Keratinocyte (primary cell): ENCODE measurements around the gene ATXN2. TPM values are rescaled to one million over a fixed set of nuclear protein-coding genes. Genes with fewer than 3 reads are reported as not detected.

Experiments used
- DNase-seq: peaks from one replicate; pipeline ENCODE4 v3.0.0-alpha.2; 2011; ENCODE audit warnings: low read depth, missing footprints, low spot score
- FAIRE-seq: peaks from 2 replicates; lab custom pipeline; 2011; peaks lifted over from hg19 to GRCh38; lab: Jason Lieb, UNC
- H2AFZ ChIP-seq: 2 replicates; pipeline ENCODE4 v1.6.0; 2012; ENCODE audit warnings: low read length, control low read depth, inconsistent platforms; ENCODE audit not compliant: control insufficient read depth
- H3K27ac ChIP-seq: 2 replicates; pipeline ENCODE4 v1.5.1; 2011; ENCODE audit warnings: low read length; ENCODE audit not compliant: control insufficient read depth, insufficient read depth
- H3K27me3 ChIP-seq: 3 replicates; pipeline ENCODE4 v1.6.0; 2011; ENCODE audit warnings: low read length; ENCODE audit not compliant: control insufficient read depth, insufficient read depth; ENCODE audit errors: extremely low read depth
- H3K36me3 ChIP-seq, 2 experiments: 2 replicates in 1 of 2; 3 replicates in 1 of 2; pipeline ENCODE4 v1.5.1; 2011; ENCODE audit warnings: low read length in 2 of 2, mild to moderate bottlenecking in 1 of 2; ENCODE audit not compliant: control insufficient read depth in 2 of 2, insufficient read depth in 2 of 2; ENCODE audit errors: extremely low read depth in 1 of 2
- H3K4me1 ChIP-seq: 3 replicates; pipeline ENCODE4 v1.5.1; 2011; ENCODE audit warnings: low read length; ENCODE audit not compliant: control insufficient read depth, insufficient read depth; ENCODE audit errors: extremely low read depth
- H3K4me2 ChIP-seq: 3 replicates; pipeline ENCODE4 v1.6.0; 2011; ENCODE audit warnings: low read depth, low read length; ENCODE audit not compliant: control insufficient read depth, insufficient read depth; ENCODE audit errors: extremely low read depth
- H3K4me3 ChIP-seq, 3 experiments: fragments of 200-600 bp in 1 of 3; sonication (generic) in 1 of 3; 2 replicates in 2 of 3; 3 replicates in 1 of 3; pipeline ENCODE4 v1.5.1; 2011 to 2016; ENCODE audit warnings: low read length in 3 of 3, mild to moderate bottlenecking in 3 of 3, control low read depth in 2 of 3, inconsistent platforms in 1 of 3, low read depth in 1 of 3, mixed read lengths in 1 of 3, mixed run types in 1 of 3, moderate library complexity in 1 of 3; ENCODE audit not compliant: control insufficient read depth in 2 of 3, insufficient read depth in 2 of 3; ENCODE audit errors: extremely low read depth in 1 of 3
- H3K79me2 ChIP-seq: 2 replicates; pipeline ENCODE4 v1.6.0; 2012; ENCODE audit warnings: low read length; ENCODE audit not compliant: control insufficient read depth, insufficient read depth
- H3K9ac ChIP-seq: 3 replicates; pipeline ENCODE4 v1.6.0; 2011; ENCODE audit warnings: low read length; ENCODE audit not compliant: control insufficient read depth, insufficient read depth; ENCODE audit errors: extremely low read depth
- H3K9me1 ChIP-seq: 3 replicates; pipeline ENCODE4 v1.6.0; 2011; ENCODE audit warnings: low read length; ENCODE audit not compliant: control insufficient read depth, insufficient read depth; ENCODE audit errors: extremely low read depth
- H3K9me3 ChIP-seq: 2 replicates; pipeline ENCODE4 v1.5.1; 2012; ENCODE audit warnings: low read depth, low read length; ENCODE audit not compliant: control insufficient read depth
- H4K20me1 ChIP-seq: 3 replicates; pipeline ENCODE4 v1.6.0; 2011; ENCODE audit warnings: low read length; ENCODE audit not compliant: control insufficient read depth, insufficient read depth; ENCODE audit errors: extremely low read depth
- CTCF ChIP-seq, 3 experiments: IDR thresholded peaks in 1 of 3; conservative IDR thresholded peaks in 1 of 3; optimal IDR thresholded peaks in 1 of 3; 2 replicates in 2 of 3; 3 replicates in 1 of 3; pipeline versions ENCODE3 to v1.5.1; 2011; ENCODE audit warnings: low read length in 3 of 3, mild to moderate bottlenecking in 3 of 3, moderate library complexity in 2 of 3, control low read depth in 1 of 3, inconsistent platforms in 1 of 3; ENCODE audit not compliant: insufficient read depth in 2 of 3; ENCODE audit errors: extremely low read depth in 1 of 3
- EZH2 ChIP-seq: IDR thresholded peaks from one replicate; pipeline ENCODE4 v1.6.1; 2012; ENCODE audit warnings: inconsistent platforms, mild to moderate bottlenecking, low read length, moderate library complexity
- dilution Hi-C: fragments of 300-500 bp; cut with MboI; formaldehyde crosslinking; loops from one replicate; pipeline ENCODE4 v1.7.0; 2020; ENCODE audit warnings: low sequenced_read_pairs; ENCODE audit not compliant: extremely low pct_ligation_motif_present
- polyA plus RNA-seq, 5 experiments: library from polyadenylated mRNA; depleted of rRNA in 3 of 5; stranded (reverse) in 3 of 5; stranded (forward) in 1 of 5; unstranded in 1 of 5; fragments of >200 nt; gene quantifications; 1 replicate in 1 of 5; 2 replicates in 3 of 5; 3 replicates in 1 of 5; pipeline versions ENCODE4 v1.2.1 to v1.2.3, GENCODE V29; 2011 to 2012; ENCODE audit warnings: missing spikeins in 2 of 5, low read depth in 1 of 5, low replicate concordance in 1 of 5

The ATXN2 gene
- polyA plus RNA-seq, 1 donor (not counting 4 experiments of a cell fraction or from before 2014, with no cell fraction given) = 19.6 TPM

- no peak for FAIRE-seq
- no peaks in the 10 kb centered on the region for H3K27me3 ChIP-seq
- no peaks in the 10 kb centered on the region for H3K4me1 ChIP-seq
- H3K4me2 ChIP-seq = no peak overlapping the region
- no peak overlapping the region for H3K27ac ChIP-seq
- H3K9me1 ChIP-seq = no peaks in the 10 kb centered on the region
- H3K36me3 ChIP-seq = peaks cover 16 to 18% of the 10 kb centered on the region in 2 experiments
- no peaks in the 10 kb centered on the region for H3K79me2 ChIP-seq
- H3K9me3 ChIP-seq = no peaks in the 10 kb centered on the region
- no peak overlapping the region for H3K4me3 ChIP-seq
- H2AFZ ChIP-seq = no peak overlapping the region
- H4K20me1 ChIP-seq = no peaks in the 10 kb centered on the region
- TF ChIP-seq CTCF (optimal IDR thresholded peaks at IDR 0.05 in 1 of 3, IDR thresholded peaks at IDR 0.05 in 1 of 3, conservative IDR thresholded peaks at IDR 0.05 in 1 of 3; ENCODE audit: extremely low read depth in 1 of 3, insufficient read depth in 2 of 3, low read length in 3 of 3) = no peak
- TF ChIP-seq EZH2 = no peak
- H3K9ac ChIP-seq = no peak overlapping the region
- DNase-seq = no peak
- dilution Hi-C loops = no loop called here
Measured at GRCh38 chr12:111482462-111482861, 116.7 kb downstream of the ATXN2 start.

GRCh38 chr12:111471236-111471635 lies 127.9 kb downstream of the ATXN2 start:
- no peak overlapping the region for H3K27ac ChIP-seq
- dilution Hi-C loops = no loop called here
- no peak for FAIRE-seq

More at GRCh38 chr12:111471236-111471635, 127.9 kb downstream of the ATXN2 start:
- Histone ChIP-seq H3K27me3 (no peaks in the 10 kb centered on the region), H3K9me3 (no peaks in the 10 kb centered on the region), H3K4me2 (no peak overlapping the region), H3K79me2 (no peaks in the 10 kb centered on the region), H3K9ac (no peak overlapping the region), H2AFZ (no peak overlapping the region), H4K20me1 (no peaks in the 10 kb centered on the region), H3K4me1 (no peaks in the 10 kb centered on the region), H3K9me1 (no peaks in the 10 kb centered on the region), H3K4me3 (no peak overlapping the region), H3K36me3 (peaks cover 5 to 15% of the 10 kb centered on the region in 2 experiments)
- no peak for DNase-seq
- TF ChIP-seq CTCF (optimal IDR thresholded peaks at IDR 0.05 in 1 of 3, IDR thresholded peaks at IDR 0.05 in 1 of 3, conservative IDR thresholded peaks at IDR 0.05 in 1 of 3; ENCODE audit: extremely low read depth in 1 of 3, insufficient read depth in 2 of 3, low read length in 3 of 3) (no peak), EZH2 (no peak)
